Smooth muscle cell (in vitro differentiated cells): Measurements from ENCODE around the gene GARIN1A. TPM values are rescaled to one million over a fixed set of nuclear protein-coding genes. Genes with fewer than 3 reads are reported as not detected.
"Not testable (repeated sequence)": the region's sequence is repeated elsewhere in the genome, so short reads cannot be mapped to it uniquely, and the experiment has no call there.

ENCODE experiments used
- DNase-seq: peaks from one replicate; lab custom pipeline; 2025; ENCODE audit not compliant: unreplicated experiment; lab: John Stamatoyannopoulos, UW
- H2AFZ ChIP-seq: fragments of 200-600 bp; sonication (generic); 2 replicates; pipeline ENCODE4 v1.6.0; 2016; ENCODE audit warnings: antibody characterized with exemption, low read depth, mild to moderate bottlenecking
- H3F3A ChIP-seq: fragments of 200-600 bp; sonication (generic); 2 replicates; pipeline ENCODE4 v1.6.0; 2017; ENCODE audit warnings: antibody characterized with exemption, low read depth
- H3K27ac ChIP-seq: fragments of 200-600 bp; sonication (generic); 2 replicates; pipeline ENCODE4 v1.5.1; 2016; ENCODE audit warnings: low read depth, mild to moderate bottlenecking
- H3K27me3 ChIP-seq: fragments of 200-600 bp; sonication (generic); 2 replicates; pipeline ENCODE4 v1.6.1; 2016; ENCODE audit warnings: low read depth, mild to moderate bottlenecking
- H3K36me3 ChIP-seq: fragments of 200-600 bp; sonication (generic); 2 replicates; pipeline ENCODE4 v1.5.1; 2016; ENCODE audit warnings: low read depth
- H3K4me1 ChIP-seq: fragments of 200-600 bp; sonication (generic); 2 replicates; pipeline ENCODE4 v1.5.1; 2016; ENCODE audit warnings: low read depth
- H3K4me2 ChIP-seq: fragments of 200-600 bp; sonication (generic); 2 replicates; pipeline ENCODE4 v1.6.0; 2016; ENCODE audit warnings: mild to moderate bottlenecking
- H3K4me3 ChIP-seq: fragments of 200-600 bp; sonication (generic); 2 replicates; pipeline ENCODE4 v1.5.1; 2016; ENCODE audit warnings: mild to moderate bottlenecking
- H3K79me2 ChIP-seq: fragments of 200-600 bp; sonication (generic); 2 replicates; pipeline ENCODE4 v1.6.0; 2016; ENCODE audit warnings: low read depth, mild to moderate bottlenecking
- H3K9ac ChIP-seq: fragments of 200-600 bp; sonication (generic); 2 replicates; pipeline ENCODE4 v1.6.0; 2016; ENCODE audit warnings: low read depth
- H3K9me3 ChIP-seq: fragments of 200-600 bp; sonication (generic); replicated peaks from 2 replicates; pipeline ENCODE4 v1.5.1; 2016; ENCODE audit warnings: low read depth
- H4K20me1 ChIP-seq: fragments of 200-600 bp; sonication (generic); 2 replicates; pipeline ENCODE4 v1.6.0; 2016; ENCODE audit warnings: low read depth
- WGBS: methylation state at CpG from one replicate; pipeline ENCODE4 v1.1.7; 2016; ENCODE audit warnings: low lambda C conversion rate; 5-methylcytosine and 5-hydroxymethylcytosine counted together
- polyA plus RNA-seq: library from polyadenylated mRNA; unstranded; fragments of >200 nt; fragmentation: Nextera tagmentation; extraction: Ambion mirVana; gene quantifications from 2 replicates; pipeline ENCODE4 v1.2.1, GENCODE V29; 2016
- total RNA-seq: library from RNA; depleted of rRNA; stranded (reverse); fragments of >200 nt; gene quantifications from 2 replicates; pipeline ENCODE4 v1.2.3, GENCODE V29; 2014
- TF ChIP-seq, protein P1 (sequence below): fragments of 200-600 bp; sonication (generic); IDR thresholded peaks from 2 replicates; pipeline ENCODE4 v1.5.1; 2017; ENCODE audit warnings: borderline replicate concordance, mild to moderate bottlenecking, antibody characterized with exemption; ENCODE audit not compliant: insufficient read depth, poor library complexity, severe bottlenecking

Gene GARIN1A
- total and polyA plus RNA-seq, 2 experiments from 2014 or later, result 0.46 to 1.2 TPM

DNA sequence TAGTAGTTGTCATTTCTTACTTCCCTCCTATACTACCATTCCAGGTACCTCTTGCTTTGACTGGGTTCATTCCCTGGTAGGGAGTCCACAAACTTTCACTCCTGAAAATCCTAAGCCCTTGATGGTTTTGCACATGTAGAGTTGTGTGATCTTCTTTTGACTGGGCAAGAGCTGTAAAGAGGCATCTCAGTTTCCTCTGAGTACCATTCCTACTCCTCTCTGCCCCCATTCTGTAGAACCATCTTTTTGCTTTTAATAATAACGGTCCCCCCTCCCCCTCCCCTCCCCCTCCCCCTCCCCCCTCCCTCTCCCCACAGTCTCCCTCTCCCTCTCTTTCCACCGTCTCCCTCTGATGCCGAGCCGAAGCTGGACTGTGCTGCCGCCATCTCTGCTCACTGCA, 16.4 kb downstream of the GARIN1A start:
- TF ChIP-seq, protein P1, sequence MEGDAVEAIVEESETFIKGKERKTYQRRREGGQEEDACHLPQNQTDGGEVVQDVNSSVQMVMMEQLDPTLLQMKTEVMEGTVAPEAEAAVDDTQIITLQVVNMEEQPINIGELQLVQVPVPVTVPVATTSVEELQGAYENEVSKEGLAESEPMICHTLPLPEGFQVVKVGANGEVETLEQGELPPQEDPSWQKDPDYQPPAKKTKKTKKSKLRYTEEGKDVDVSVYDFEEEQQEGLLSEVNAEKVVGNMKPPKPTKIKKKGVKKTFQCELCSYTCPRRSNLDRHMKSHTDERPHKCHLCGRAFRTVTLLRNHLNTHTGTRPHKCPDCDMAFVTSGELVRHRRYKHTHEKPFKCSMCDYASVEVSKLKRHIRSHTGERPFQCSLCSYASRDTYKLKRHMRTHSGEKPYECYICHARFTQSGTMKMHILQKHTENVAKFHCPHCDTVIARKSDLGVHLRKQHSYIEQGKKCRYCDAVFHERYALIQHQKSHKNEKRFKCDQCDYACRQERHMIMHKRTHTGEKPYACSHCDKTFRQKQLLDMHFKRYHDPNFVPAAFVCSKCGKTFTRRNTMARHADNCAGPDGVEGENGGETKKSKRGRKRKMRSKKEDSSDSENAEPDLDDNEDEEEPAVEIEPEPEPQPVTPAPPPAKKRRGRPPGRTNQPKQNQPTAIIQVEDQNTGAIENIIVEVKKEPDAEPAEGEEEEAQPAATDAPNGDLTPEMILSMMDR, result no peak
- H3K4me2 ChIP-seq, result no peak overlapping the region
- no peak overlapping the region for H2AFZ ChIP-seq
- DNase-seq, result no peak
- WGBS, result 100% methylated on average over 1 of the region's 5 CpGs
- H4K20me1 ChIP-seq, result no peaks in the 10 kb centered on the region
- H3K9ac ChIP-seq, result no peak overlapping the region
- no peaks in the 10 kb centered on the region for H3K9me3 ChIP-seq
- no peaks in the 10 kb centered on the region for H3K79me2 ChIP-seq
- no peaks in the 10 kb centered on the region for H3K36me3 ChIP-seq
- no peaks in the 10 kb centered on the region for H3K27me3 ChIP-seq
- no peak overlapping the region for H3K27ac ChIP-seq
- H3K4me3 ChIP-seq, result no peak overlapping the region
- no peaks in the 10 kb centered on the region for H3F3A ChIP-seq
- H3K4me1 ChIP-seq, result peaks cover 6% of the 10 kb centered on the region

DNA sequence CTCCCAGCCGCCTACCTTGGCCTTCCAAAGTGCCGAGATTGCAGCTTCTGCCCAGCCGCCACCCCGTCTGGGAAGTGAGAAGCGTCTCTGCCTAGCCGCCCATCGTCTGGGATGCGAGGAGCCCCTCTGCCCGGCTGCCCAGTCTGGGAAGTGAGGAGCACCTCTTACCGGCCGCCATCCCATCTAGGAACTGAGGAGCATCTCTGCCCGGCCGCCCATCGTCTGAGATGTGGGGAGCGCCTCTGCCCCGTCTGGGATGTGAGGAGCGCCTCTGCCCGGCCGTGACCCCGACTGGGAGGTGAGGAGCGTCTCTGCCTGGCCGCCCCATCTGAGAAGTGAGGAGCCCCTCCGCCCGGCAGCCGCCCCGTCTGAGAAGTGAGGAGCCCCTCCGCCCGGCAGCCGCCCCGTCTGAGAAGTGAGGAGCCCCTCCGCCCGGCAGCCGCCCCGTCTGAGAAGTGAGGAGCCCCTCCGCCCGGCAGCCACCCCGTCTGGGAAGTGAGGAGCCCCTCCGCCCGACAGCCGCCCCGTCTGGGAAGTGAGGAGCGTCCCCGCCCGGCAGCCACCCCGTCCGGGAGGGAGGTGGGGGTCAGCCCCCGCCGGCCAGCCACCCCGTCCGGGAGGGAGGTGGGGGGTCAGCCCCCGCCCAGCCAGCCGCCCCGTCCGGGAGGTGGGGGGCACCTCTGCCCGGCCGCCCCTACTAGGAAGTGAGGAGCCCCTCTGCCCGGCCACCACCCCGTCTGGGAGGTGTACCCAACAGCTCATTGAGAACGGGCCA, 17.3 kb downstream of the GARIN1A start:
- 97% methylated on average over 26 of the region's 59 CpGs for WGBS
- not testable (repeated sequence) for H3K27me3 ChIP-seq, H3K79me2 ChIP-seq, H3K4me1 ChIP-seq, H3K36me3 ChIP-seq, H3K27ac ChIP-seq, H3K9ac ChIP-seq, H4K20me1 ChIP-seq, H3K4me3 ChIP-seq, H3F3A ChIP-seq, H2AFZ ChIP-seq, DNase-seq, H3K4me2 ChIP-seq, H3K9me3 ChIP-seq

DNA sequence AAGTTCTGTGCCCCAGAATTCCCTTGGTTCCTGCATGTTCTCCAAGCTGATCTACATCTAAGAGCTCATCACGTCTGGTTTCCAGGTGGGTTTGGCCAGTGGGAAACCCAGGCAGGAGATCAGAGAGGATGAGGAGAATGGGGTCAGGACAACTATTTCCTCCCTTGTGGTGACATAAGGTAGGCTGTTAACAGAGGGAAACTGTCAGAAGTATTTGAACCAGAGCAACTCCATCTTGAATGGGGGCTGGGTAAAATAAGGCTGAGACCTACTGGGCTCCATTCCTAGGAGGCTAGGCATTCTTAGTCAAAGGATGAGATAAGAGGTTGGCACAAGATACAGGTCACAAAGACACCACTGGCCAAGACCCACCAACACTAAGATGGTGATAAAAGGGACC, 19.1 kb downstream of the GARIN1A start:
- H3K9me3 ChIP-seq, result no peaks in the 10 kb centered on the region
- no peak for DNase-seq
- H3K27me3 ChIP-seq, result no peaks in the 10 kb centered on the region
- H3K4me1 ChIP-seq, result peaks cover 6% of the 10 kb centered on the region
- H2AFZ ChIP-seq, result no peak overlapping the region
- no peaks in the 10 kb centered on the region for H4K20me1 ChIP-seq
- WGBS, result 89% methylated on average over 1 of the region's 1 CpG
- no peak overlapping the region for H3K4me3 ChIP-seq
- TF ChIP-seq, protein P1, result no peak
- H3K27ac ChIP-seq, result no peak overlapping the region
- H3K4me2 ChIP-seq, result no peak overlapping the region
- no peaks in the 10 kb centered on the region for H3F3A ChIP-seq
- H3K9ac ChIP-seq, result no peak overlapping the region
- H3K36me3 ChIP-seq, result no peaks in the 10 kb centered on the region
- no peaks in the 10 kb centered on the region for H3K79me2 ChIP-seq

DNA sequence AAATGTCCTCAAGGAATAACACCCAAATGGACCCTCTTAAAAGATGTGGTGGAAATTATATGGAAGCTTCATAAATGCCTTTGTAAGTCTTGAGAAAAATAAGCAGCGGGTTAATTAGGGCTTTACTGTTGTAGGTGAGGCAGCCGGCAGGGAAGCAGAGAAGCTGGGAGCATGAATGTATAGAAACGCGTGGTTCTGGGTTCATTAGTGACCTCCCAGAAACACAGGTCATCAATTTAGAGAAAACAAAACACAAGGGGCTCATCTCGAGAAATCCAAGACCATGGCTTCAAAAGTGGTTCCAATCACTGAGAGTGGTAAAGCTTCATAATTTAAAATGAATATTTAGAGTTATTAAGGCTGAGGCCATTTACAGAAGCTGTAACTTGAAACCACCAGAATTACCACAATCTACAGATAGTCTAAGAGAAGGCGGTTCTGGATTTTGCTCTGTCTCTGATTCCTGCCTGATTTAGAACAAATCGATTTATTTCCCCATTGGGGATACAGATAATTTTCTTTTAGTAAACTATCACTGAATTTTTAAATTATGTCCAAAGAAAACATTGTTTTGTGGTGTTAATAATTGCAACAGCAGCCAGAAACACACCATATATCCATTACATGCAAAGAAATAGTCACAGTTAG, 20.7 kb downstream of the GARIN1A start:
- H4K20me1 ChIP-seq, result no peaks in the 10 kb centered on the region
- H3K4me2 ChIP-seq, result no peak overlapping the region
- WGBS, result 82% methylated on average over 7 of the region's 7 CpGs
- no peaks in the 10 kb centered on the region for H3F3A ChIP-seq
- no peak for DNase-seq
- TF ChIP-seq, protein P1, result no peak
- peaks cover 6% of the 10 kb centered on the region for H3K4me1 ChIP-seq
- H3K36me3 ChIP-seq, result no peaks in the 10 kb centered on the region
- H2AFZ ChIP-seq, result no peak overlapping the region
- H3K27ac ChIP-seq, result no peak overlapping the region
- no peaks in the 10 kb centered on the region for H3K79me2 ChIP-seq
- H3K9me3 ChIP-seq, result no peaks in the 10 kb centered on the region
- H3K9ac ChIP-seq, result no peak overlapping the region
- H3K4me3 ChIP-seq, result no peak overlapping the region
- peaks cover 7% of the 10 kb centered on the region for H3K27me3 ChIP-seq
